ENCODE measurements around the gene CCR5.

CCR5 gene

GRCh38 chr3:46400846-46401245, 30.1 kb downstream of the CCR5 start:
- ATAC-seq, result no peak
- TF ChIP-seq TCF4 (CRISPR knock-in tag; IDR thresholded peaks at IDR 0.05; ENCODE audit: borderline replicate concordance) (no peak), CSDC2 (CRISPR knock-in tag; IDR thresholded peaks at IDR 0.05) (no peak), TSHZ2 (CRISPR knock-in tag; IDR thresholded peaks at IDR 0.05) (no peak), ZFP30 (CRISPR knock-in tag; IDR thresholded peaks at IDR 0.05) (no peak), CSRNP3 (CRISPR knock-in tag; IDR thresholded peaks at IDR 0.05) (no peak), OSR1 (CRISPR knock-in tag; IDR thresholded peaks at IDR 0.05) (no peak), ZC3H10 (CRISPR knock-in tag; IDR thresholded peaks at IDR 0.05) (no peak), ARNTL (CRISPR knock-in tag; IDR thresholded peaks at IDR 0.05; ENCODE audit: borderline replicate concordance, low read depth) (no peak), GLIS3 (CRISPR knock-in tag; IDR thresholded peaks at IDR 0.05) (no peak), ZNF565 (CRISPR knock-in tag; conservative IDR thresholded peaks at IDR 0.05; ENCODE audit: low read depth) (no peak), TOX (CRISPR knock-in tag; IDR thresholded peaks at IDR 0.05; ENCODE audit: borderline replicate concordance) (no peak), ESRRG (CRISPR knock-in tag; IDR thresholded peaks at IDR 0.05) (no peak), PATZ1 (CRISPR knock-in tag; IDR thresholded peaks at IDR 0.05; ENCODE audit: borderline replicate concordance) (no peak), SNAI2 (CRISPR knock-in tag; IDR thresholded peaks at IDR 0.05) (no peak), ZNF70 (CRISPR knock-in tag; IDR thresholded peaks at IDR 0.05) (no peak), PPARA (CRISPR knock-in tag; IDR thresholded peaks at IDR 0.05; ENCODE audit: borderline replicate concordance) (no peak), POU6F1 (CRISPR knock-in tag; IDR thresholded peaks at IDR 0.05; ENCODE audit: borderline replicate concordance, low read depth) (no peak), CREB5 (CRISPR knock-in tag; IDR thresholded peaks at IDR 0.05; ENCODE audit: low read depth) (no peak)

- no peak for ATAC-seq
Measured at GRCh38 chr3:46401579-46401978, 30.8 kb downstream of the CCR5 start.

More at GRCh38 chr3:46401579-46401978, 30.8 kb downstream of the CCR5 start:
- TF ChIP-seq RARB (CRISPR knock-in tag; IDR thresholded peaks at IDR 0.05) (no peak), ARNTL (CRISPR knock-in tag; IDR thresholded peaks at IDR 0.05; ENCODE audit: borderline replicate concordance, low read depth) (no peak), ESRRG (CRISPR knock-in tag; IDR thresholded peaks at IDR 0.05) (no peak), ZNF565 (CRISPR knock-in tag; conservative IDR thresholded peaks at IDR 0.05; ENCODE audit: low read depth) (no peak), ZFP30 (CRISPR knock-in tag; IDR thresholded peaks at IDR 0.05) (no peak), ZFP3 (CRISPR knock-in tag; IDR thresholded peaks at IDR 0.05) (no peak), CREB5 (CRISPR knock-in tag; IDR thresholded peaks at IDR 0.05; ENCODE audit: low read depth) (no peak), PPARA (CRISPR knock-in tag; IDR thresholded peaks at IDR 0.05; ENCODE audit: borderline replicate concordance) (no peak), TCF4 (CRISPR knock-in tag; IDR thresholded peaks at IDR 0.05; ENCODE audit: borderline replicate concordance) (no peak), BACH2 (CRISPR knock-in tag; IDR thresholded peaks at IDR 0.05; ENCODE audit: borderline replicate concordance) (no peak), TOX (CRISPR knock-in tag; IDR thresholded peaks at IDR 0.05; ENCODE audit: borderline replicate concordance) (no peak), ZC3H10 (CRISPR knock-in tag; IDR thresholded peaks at IDR 0.05) (no peak), ZNF8 (CRISPR knock-in tag; IDR thresholded peaks at IDR 0.05) (no peak), ISL1 (CRISPR knock-in tag; IDR thresholded peaks at IDR 0.05) (no peak), SNAI2 (CRISPR knock-in tag; IDR thresholded peaks at IDR 0.05) (no peak), POU6F1 (CRISPR knock-in tag; IDR thresholded peaks at IDR 0.05; ENCODE audit: borderline replicate concordance, low read depth) (no peak), OSR1 (CRISPR knock-in tag; IDR thresholded peaks at IDR 0.05) (no peak), CSRNP3 (CRISPR knock-in tag; IDR thresholded peaks at IDR 0.05) (no peak)

Data from SK-N-SH treated with all-trans-retinoic acid at 6 μM for 48 hours (cell line).